GM19324 (cell line): ENCODE measurements around the gene DMRTA2.
"Not testable (repeated sequence)": the region's sequence is repeated elsewhere in the genome, so short reads cannot be mapped to it uniquely, and the experiment has no call there.

Source experiments
- ATAC-seq: cut with Tn5 transposase; IDR thresholded peaks from one replicate; pipeline ENCODE4 v1.9.1; 2021; ENCODE audit warnings: mild to moderate bottlenecking, moderate library complexity; ENCODE audit not compliant: unreplicated experiment, low FRiP score

Gene DMRTA2

GRCh38 chr1:50393522-50394120 is 29.6 kb downstream of the DMRTA2 start:
- no peak for ATAC-seq

GRCh38 chr1:50381551-50381950 is 41.7 kb downstream of the DMRTA2 start:
- not testable (repeated sequence) for ATAC-seq

GRCh38 chr1:50378770-50379169 is 44.5 kb downstream of the DMRTA2 start:
- no peak for ATAC-seq

- no peak for ATAC-seq
Measured at GRCh38 chr1:50373532-50373931, 49.7 kb downstream of the DMRTA2 start.

- no peak for ATAC-seq
Measured at GRCh38 chr1:50371749-50372148, 51.5 kb downstream of the DMRTA2 start.

GRCh38 chr1:50369830-50370229 is 53.4 kb downstream of the DMRTA2 start:
- no peak for ATAC-seq

GRCh38 chr1:50369008-50369634 is 54.1 kb downstream of the DMRTA2 start:
- no peak for ATAC-seq

GRCh38 chr1:50368179-50369007 is 54.9 kb downstream of the DMRTA2 start:
- ATAC-seq = no peak
